Cardiac fibroblast (primary cell): ENCODE data around the gene TANC1.

ENCODE experiments used
- DNase-seq, 2 donors: peaks; one replicate each; pipeline versions ENCODE4 v3.0.0 to v3.0.0-alpha.2; 2010; ENCODE audit warnings: low read depth in 2 of 2
- H3K4me3 ChIP-seq, 2 donors: replicated peaks in 1 of 2; 1 replicate in 1 of 2; 2 replicates in 1 of 2; pipeline ENCODE4 v1.5.1; 2011; ENCODE audit warnings: low read depth in 2 of 2, low read length in 2 of 2, mild to moderate bottlenecking in 2 of 2, moderate library complexity in 1 of 2
- TF ChIP-seq, protein P1 (sequence below): IDR thresholded peaks from one replicate; pipeline ENCODE4 v1.5.1; 2011; ENCODE audit warnings: low read depth, mild to moderate bottlenecking, low read length, inconsistent platforms

Gene TANC1

DNA sequence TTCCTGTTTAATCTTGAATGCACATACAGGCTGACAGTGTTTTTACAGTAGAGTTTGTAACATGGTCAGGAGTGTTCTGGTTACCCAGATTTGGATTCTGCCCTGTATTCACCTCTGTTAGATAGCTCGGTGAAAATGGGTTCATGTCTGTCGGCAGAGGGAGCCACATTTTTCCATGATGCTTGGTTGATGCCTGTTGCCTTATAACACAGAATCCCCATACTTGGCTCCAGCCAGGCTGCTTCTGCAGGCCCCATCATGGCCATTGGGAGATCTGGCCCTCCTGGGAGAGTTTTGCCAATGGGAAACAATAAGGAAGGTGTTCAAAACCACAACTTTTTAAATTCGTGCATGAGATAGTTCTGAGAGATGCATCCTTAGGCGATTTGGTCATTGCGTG, 240.0 kb downstream of the TANC1 start:
- TF ChIP-seq, protein P1, sequence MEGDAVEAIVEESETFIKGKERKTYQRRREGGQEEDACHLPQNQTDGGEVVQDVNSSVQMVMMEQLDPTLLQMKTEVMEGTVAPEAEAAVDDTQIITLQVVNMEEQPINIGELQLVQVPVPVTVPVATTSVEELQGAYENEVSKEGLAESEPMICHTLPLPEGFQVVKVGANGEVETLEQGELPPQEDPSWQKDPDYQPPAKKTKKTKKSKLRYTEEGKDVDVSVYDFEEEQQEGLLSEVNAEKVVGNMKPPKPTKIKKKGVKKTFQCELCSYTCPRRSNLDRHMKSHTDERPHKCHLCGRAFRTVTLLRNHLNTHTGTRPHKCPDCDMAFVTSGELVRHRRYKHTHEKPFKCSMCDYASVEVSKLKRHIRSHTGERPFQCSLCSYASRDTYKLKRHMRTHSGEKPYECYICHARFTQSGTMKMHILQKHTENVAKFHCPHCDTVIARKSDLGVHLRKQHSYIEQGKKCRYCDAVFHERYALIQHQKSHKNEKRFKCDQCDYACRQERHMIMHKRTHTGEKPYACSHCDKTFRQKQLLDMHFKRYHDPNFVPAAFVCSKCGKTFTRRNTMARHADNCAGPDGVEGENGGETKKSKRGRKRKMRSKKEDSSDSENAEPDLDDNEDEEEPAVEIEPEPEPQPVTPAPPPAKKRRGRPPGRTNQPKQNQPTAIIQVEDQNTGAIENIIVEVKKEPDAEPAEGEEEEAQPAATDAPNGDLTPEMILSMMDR: peak; percentile 32
- peak in 1 of 2 donors; percentile 28 for DNase-seq

GRCh38 chr2:159209341-159210306, 241.2 kb downstream of the TANC1 start:
- no peak overlapping the region for H3K4me3 ChIP-seq
- TF ChIP-seq, protein P1: no peak
- DNase-seq: no peak

More for the DNA sequence above, 240.0 kb downstream of the TANC1 start:
- H3K4me3 ChIP-seq: no peak overlapping the region

- H3K4me3 ChIP-seq: no peak overlapping the region
- DNase-seq: no peak
- TF ChIP-seq, protein P1: no peak
Observed at GRCh38 chr2:159211447-159212396, 243.3 kb downstream of the TANC1 start.

GRCh38 chr2:159213296-159213695, 244.9 kb downstream of the TANC1 start:
- TF ChIP-seq, protein P1: no peak
- no peak for DNase-seq
- no peak overlapping the region for H3K4me3 ChIP-seq

GRCh38 chr2:159214325-159214865, 246.0 kb downstream of the TANC1 start:
- TF ChIP-seq, protein P1: no peak
- no peak overlapping the region for H3K4me3 ChIP-seq

GRCh38 chr2:159215116-159215515, 246.7 kb downstream of the TANC1 start:
- TF ChIP-seq, protein P1: no peak
- no peak for DNase-seq
- no peak overlapping the region for H3K4me3 ChIP-seq

More at GRCh38 chr2:159214325-159214865, 246.0 kb downstream of the TANC1 start:
- no peak for DNase-seq
